Stimulated activated effector memory CD8-positive, alpha-beta T cell treated with anti-CD3 and anti-CD28 coated beads, Interleukin-12 subunit alpha, Interleukin-12 subunit beta, amount 100 ng/mL, for 72 hours (primary cell): ENCODE results near the gene ELMO1.

Experiments
- ATAC-seq: fragments of 150-1000 bp; cut with Tn5 transposase; 2 replicates; pipeline ENCODE4 v1.10.0; 2021
- DNase-seq, 2 donors: peaks; one replicate each; pipeline ENCODE4 v3.0.0; 2021 to 2022; ENCODE audit warnings: low spot score in 2 of 2
- H3K27ac Mint-ChIP-seq: one replicate; pipeline ENCODE4 v1.8.0; 2022; ENCODE audit warnings: mild to moderate bottlenecking, mixed read lengths
- H3K36me3 Mint-ChIP-seq: one replicate; pipeline ENCODE4 v1.8.0; 2022; ENCODE audit warnings: mild to moderate bottlenecking, mixed read lengths
- H3K4me1 Mint-ChIP-seq: one replicate; pipeline ENCODE4 v1.8.0; 2022; ENCODE audit warnings: mixed read lengths
- H3K4me3 Mint-ChIP-seq: one replicate; pipeline ENCODE4 v1.8.0; 2022; ENCODE audit warnings: mild to moderate bottlenecking, mixed read lengths
- H3K9me3 Mint-ChIP-seq: one replicate; pipeline ENCODE4 v1.8.0; 2022; ENCODE audit warnings: mixed read lengths

The ELMO1 gene

GRCh38 chr7:37229381-37229780 is 219.3 kb downstream of the ELMO1 start:
- DNase-seq = no peak
- Mint-ChIP-seq H3K4me3 (no peak overlapping the region), H3K9me3 (no peaks in the 10 kb centered on the region), H3K27ac (no peak overlapping the region), H3K4me1 (peaks cover 6% of the 10 kb centered on the region), H3K36me3 (peaks cover 5% of the 10 kb centered on the region)
- ATAC-seq = no peak

GRCh38 chr7:37225285-37225969 is 223.2 kb downstream of the ELMO1 start:
- DNase-seq (no peak), ATAC-seq (no peak)
- Mint-ChIP-seq H3K4me1 (peaks cover 6% of the 10 kb centered on the region), H3K36me3 (peaks cover 25% of the 10 kb centered on the region), H3K27ac (no peak overlapping the region), H3K4me3 (no peak overlapping the region), H3K9me3 (no peaks in the 10 kb centered on the region)

GRCh38 chr7:37224746-37225145 is 223.9 kb downstream of the ELMO1 start:
- ATAC-seq = no peak
- peaks cover 31% of the 10 kb centered on the region for H3K36me3 Mint-ChIP-seq
- H3K4me3 Mint-ChIP-seq = no peak overlapping the region
- H3K27ac Mint-ChIP-seq = no peak overlapping the region
- no peaks in the 10 kb centered on the region for H3K4me1 Mint-ChIP-seq
- no peak for DNase-seq
- H3K9me3 Mint-ChIP-seq = no peaks in the 10 kb centered on the region

GRCh38 chr7:37220664-37221063 is 228.0 kb downstream of the ELMO1 start:
- Mint-ChIP-seq H3K4me1 (peaks cover 8% of the 10 kb centered on the region), H3K4me3 (no peak overlapping the region), H3K27ac (no peak overlapping the region), H3K9me3 (no peaks in the 10 kb centered on the region), H3K36me3 (peaks cover 29% of the 10 kb centered on the region)
- no peak for DNase-seq
- no peak for ATAC-seq

DNA sequence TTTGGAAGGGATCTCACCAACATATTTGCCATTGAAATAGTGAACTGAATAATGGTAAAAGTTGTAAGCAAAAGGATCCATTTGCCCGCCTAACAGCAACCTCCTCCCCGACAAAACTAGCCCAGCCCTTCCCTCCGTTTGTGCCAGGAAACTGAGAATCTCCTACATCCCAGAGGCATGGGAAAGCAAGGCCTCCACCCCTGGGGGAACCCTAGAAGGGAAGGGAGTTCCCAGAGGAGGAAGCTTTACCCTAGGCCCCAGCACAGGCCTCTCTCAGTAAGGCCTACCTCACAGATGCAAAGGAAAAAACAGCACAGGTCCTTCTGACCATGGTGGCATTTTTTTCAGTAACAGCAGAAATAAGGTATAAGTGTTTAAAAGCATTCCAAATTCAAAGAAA is 229.7 kb downstream of the ELMO1 start:
- Mint-ChIP-seq H3K4me1 (peaks cover 10% of the 10 kb centered on the region), H3K27ac (peak overlapping the region; percentile 64), H3K4me3 (no peak overlapping the region), H3K36me3 (peaks cover 29% of the 10 kb centered on the region), H3K9me3 (no peaks in the 10 kb centered on the region)
- no peak for DNase-seq
- no peak for ATAC-seq

GRCh38 chr7:37216923-37217322 is 231.7 kb downstream of the ELMO1 start:
- Mint-ChIP-seq H3K27ac (peak overlapping the region; percentile 21), H3K4me1 (peaks cover 15% of the 10 kb centered on the region), H3K36me3 (peaks cover 36% of the 10 kb centered on the region), H3K4me3 (no peak overlapping the region), H3K9me3 (no peaks in the 10 kb centered on the region)
- ATAC-seq (no peak), DNase-seq (no peak)

DNA sequence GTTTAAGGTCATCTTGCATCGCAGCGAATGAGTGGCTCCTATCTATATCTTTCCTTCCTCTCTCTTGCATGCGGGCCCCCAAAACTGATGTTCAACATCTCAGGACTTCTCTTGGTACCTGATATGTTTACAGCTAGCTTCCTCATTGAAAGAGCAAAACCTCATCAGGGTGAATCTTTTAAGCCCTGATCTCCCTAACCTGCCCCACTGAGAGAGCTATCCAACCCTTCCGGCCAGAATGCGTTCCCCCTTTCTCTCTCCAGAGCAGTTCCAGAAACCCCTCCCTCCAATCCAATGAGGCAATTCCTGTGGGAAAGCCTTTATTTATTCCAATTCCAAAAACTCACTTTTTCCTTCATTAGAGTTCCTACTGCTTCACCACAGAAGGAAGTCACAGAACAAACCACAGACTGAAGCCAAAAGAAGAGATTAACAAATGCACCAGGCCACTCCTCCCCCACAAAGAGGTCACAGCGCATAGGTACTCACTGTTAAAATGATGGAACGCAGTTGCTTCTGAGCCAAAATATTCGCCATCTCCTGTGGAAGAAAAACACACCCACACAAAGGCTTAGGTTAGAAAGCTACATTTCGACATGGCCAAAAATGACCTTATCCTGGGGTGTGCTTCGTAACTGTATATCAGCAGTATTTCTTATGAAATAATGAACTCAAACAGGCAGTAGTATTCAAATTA is 232.4 kb downstream of the ELMO1 start:
- Mint-ChIP-seq H3K9me3 (no peaks in the 10 kb centered on the region), H3K36me3 (peaks cover 36% of the 10 kb centered on the region)
- ATAC-seq = no peak

GRCh38 chr7:37215290-37215923 is 233.3 kb downstream of the ELMO1 start:
- ATAC-seq = no peak
- Mint-ChIP-seq H3K27ac (peak overlapping the region; percentile 44), H3K9me3 (no peaks in the 10 kb centered on the region)

More for the DNA sequence above, 232.4 kb downstream of the ELMO1 start:
- Mint-ChIP-seq H3K27ac (no peak overlapping the region), H3K4me1 (peaks cover 15% of the 10 kb centered on the region), H3K4me3 (no peak overlapping the region)
- peak in 1 of 2 donors; percentile 15 for DNase-seq

GRCh38 chr7:37212556-37212955 is 236.1 kb downstream of the ELMO1 start:
- Mint-ChIP-seq H3K9me3 (no peaks in the 10 kb centered on the region), H3K4me1 (peaks cover 15% of the 10 kb centered on the region), H3K36me3 (peaks cover 53% of the 10 kb centered on the region), H3K27ac (peak overlapping the region; percentile 44), H3K4me3 (no peak overlapping the region)
- DNase-seq (no peak), ATAC-seq (no peak)

More at GRCh38 chr7:37215290-37215923, 233.3 kb downstream of the ELMO1 start:
- peaks cover 36% of the 10 kb centered on the region for H3K36me3 Mint-ChIP-seq
- peak in 1 of 2 donors; percentile 37 for DNase-seq
- no peak overlapping the region for H3K4me3 Mint-ChIP-seq
- H3K4me1 Mint-ChIP-seq = peaks cover 15% of the 10 kb centered on the region

DNA sequence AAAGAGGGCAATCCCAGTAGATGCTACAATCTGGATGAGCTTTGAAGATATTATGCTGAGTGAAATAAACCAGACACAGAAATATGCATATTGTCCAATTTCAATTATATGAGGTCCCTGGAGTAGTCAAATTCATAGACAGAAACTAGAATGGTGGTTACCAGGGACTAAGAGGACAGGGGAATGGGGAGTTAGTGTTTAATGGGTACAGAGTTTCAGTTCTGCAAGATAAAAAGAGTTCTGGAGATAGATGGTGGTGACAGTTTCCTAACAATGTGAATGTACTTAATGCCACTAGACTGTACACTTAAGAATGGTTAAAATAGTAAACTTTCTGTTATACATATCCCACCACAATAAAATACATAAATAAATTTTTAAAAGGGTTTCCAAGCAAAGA is 236.6 kb downstream of the ELMO1 start:
- Mint-ChIP-seq H3K36me3 (peaks cover 55% of the 10 kb centered on the region), H3K4me3 (no peak overlapping the region), H3K9me3 (no peaks in the 10 kb centered on the region), H3K4me1 (peaks cover 15% of the 10 kb centered on the region), H3K27ac (peak overlapping the region; percentile 7)
- DNase-seq = no peak
- no peak for ATAC-seq

GRCh38 chr7:37211097-37211880 is 237.4 kb downstream of the ELMO1 start:
- Mint-ChIP-seq H3K4me3 (no peak overlapping the region), H3K4me1 (peaks cover 13% of the 10 kb centered on the region), H3K27ac (peak overlapping the region; percentile 7), H3K36me3 (peaks cover 61% of the 10 kb centered on the region), H3K9me3 (no peaks in the 10 kb centered on the region)
- no peak for DNase-seq
- no peak for ATAC-seq

DNA sequence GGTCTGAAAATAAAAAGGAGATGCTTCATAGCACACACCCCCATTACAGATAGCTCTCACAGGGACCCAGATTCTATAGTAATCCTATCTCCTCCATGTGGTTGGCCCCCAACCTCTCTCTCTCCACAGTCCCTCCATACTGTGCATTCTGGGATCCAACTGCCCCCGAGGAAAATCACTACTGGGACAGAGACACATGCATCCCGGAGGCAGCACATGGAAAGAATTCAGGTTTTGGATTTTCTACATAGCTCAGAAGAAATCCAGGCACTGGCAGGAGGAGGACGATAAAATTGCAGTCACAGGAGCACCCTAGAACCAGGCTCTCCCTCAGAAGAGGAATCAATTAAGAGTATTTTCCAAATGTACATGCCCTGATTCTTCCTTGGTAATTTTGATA is 239.5 kb downstream of the ELMO1 start:
- Mint-ChIP-seq H3K4me3 (no peak overlapping the region), H3K4me1 (peaks cover 5% of the 10 kb centered on the region), H3K36me3 (peaks cover 69% of the 10 kb centered on the region), H3K27ac (no peak overlapping the region), H3K9me3 (no peaks in the 10 kb centered on the region)
- DNase-seq (no peak), ATAC-seq (no peak)

- peak overlapping the region; percentile 45 for H3K27ac Mint-ChIP-seq
- no peak for ATAC-seq
- H3K4me3 Mint-ChIP-seq = no peak overlapping the region
- H3K4me1 Mint-ChIP-seq = peaks cover 5% of the 10 kb centered on the region
- H3K9me3 Mint-ChIP-seq = no peaks in the 10 kb centered on the region
- DNase-seq = no peak
- H3K36me3 Mint-ChIP-seq = peaks cover 73% of the 10 kb centered on the region
Observed at GRCh38 chr7:37208528-37208927, 240.1 kb downstream of the ELMO1 start.

DNA sequence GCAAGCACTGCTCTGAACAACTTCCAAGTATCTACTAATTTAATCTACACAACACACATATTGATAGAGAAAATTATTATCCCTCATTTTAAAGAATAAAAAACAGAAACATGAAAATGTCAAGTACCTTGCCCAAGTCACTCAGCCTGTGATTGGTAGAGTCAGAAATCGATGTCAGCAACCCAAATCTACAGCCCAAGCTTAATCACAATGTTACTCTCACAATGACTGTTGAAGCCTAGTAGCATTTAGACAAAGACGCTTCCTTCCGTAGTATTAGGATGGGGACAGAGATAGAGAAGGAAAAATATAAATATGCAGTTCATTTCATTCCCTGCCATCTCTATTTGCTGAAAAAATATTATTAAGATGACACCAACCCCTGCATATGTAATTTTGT is 242.5 kb downstream of the ELMO1 start:
- DNase-seq = no peak
- H3K36me3 Mint-ChIP-seq = peaks cover 66% of the 10 kb centered on the region
- no peaks in the 10 kb centered on the region for H3K9me3 Mint-ChIP-seq
- no peaks in the 10 kb centered on the region for H3K4me1 Mint-ChIP-seq
- ATAC-seq = peak; percentile 83
- H3K27ac Mint-ChIP-seq = no peak overlapping the region
- no peak overlapping the region for H3K4me3 Mint-ChIP-seq

GRCh38 chr7:37205451-37205850 is 243.2 kb downstream of the ELMO1 start:
- no peaks in the 10 kb centered on the region for H3K9me3 Mint-ChIP-seq
- no peaks in the 10 kb centered on the region for H3K4me1 Mint-ChIP-seq
- H3K27ac Mint-ChIP-seq = peak overlapping the region; percentile 68
- DNase-seq = peak in 1 of 2 donors; percentile 26
- H3K36me3 Mint-ChIP-seq = peaks cover 58% of the 10 kb centered on the region
- no peak for ATAC-seq
- H3K4me3 Mint-ChIP-seq = no peak overlapping the region
